Measurements from ENCODE around the gene SUPT5H. TPM values are rescaled to one million over a fixed set of nuclear protein-coding genes. Genes with fewer than 3 reads are reported as not detected.

SUPT5H gene
- total RNA-seq, 2 donors from 2014 or later, result 79.8 to 246 TPM

GRCh38 chr19:39501340-39501739, 56.0 kb downstream of the SUPT5H start:
- DNase-seq (ENCODE audit: low spot score), result no peak
- H3K9me3 ChIP-seq, result no peaks in the 10 kb centered on the region
- intact Hi-C loops (cut with DNase I), result no loop called here
- 80% methylated on average over 5 of the region's 5 CpGs for WGBS
- no peaks in the 10 kb centered on the region for H3K36me3 ChIP-seq
- H3K27ac ChIP-seq, result no peak overlapping the region
- H3K4me1 ChIP-seq (replicated peaks), result no peaks in the 10 kb centered on the region
- H3K4me3 ChIP-seq, result no peak overlapping the region
- H3K27me3 ChIP-seq (replicated peaks; ENCODE audit: insufficient read depth), result peaks cover 6% of the 10 kb centered on the region
- TF ChIP-seq POLR2A (IDR thresholded peaks at IDR 0.05), result no peak
- no peak for TF ChIP-seq POLR2AphosphoS5 (IDR thresholded peaks at IDR 0.05)
- TF ChIP-seq, protein P1, sequence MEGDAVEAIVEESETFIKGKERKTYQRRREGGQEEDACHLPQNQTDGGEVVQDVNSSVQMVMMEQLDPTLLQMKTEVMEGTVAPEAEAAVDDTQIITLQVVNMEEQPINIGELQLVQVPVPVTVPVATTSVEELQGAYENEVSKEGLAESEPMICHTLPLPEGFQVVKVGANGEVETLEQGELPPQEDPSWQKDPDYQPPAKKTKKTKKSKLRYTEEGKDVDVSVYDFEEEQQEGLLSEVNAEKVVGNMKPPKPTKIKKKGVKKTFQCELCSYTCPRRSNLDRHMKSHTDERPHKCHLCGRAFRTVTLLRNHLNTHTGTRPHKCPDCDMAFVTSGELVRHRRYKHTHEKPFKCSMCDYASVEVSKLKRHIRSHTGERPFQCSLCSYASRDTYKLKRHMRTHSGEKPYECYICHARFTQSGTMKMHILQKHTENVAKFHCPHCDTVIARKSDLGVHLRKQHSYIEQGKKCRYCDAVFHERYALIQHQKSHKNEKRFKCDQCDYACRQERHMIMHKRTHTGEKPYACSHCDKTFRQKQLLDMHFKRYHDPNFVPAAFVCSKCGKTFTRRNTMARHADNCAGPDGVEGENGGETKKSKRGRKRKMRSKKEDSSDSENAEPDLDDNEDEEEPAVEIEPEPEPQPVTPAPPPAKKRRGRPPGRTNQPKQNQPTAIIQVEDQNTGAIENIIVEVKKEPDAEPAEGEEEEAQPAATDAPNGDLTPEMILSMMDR (IDR thresholded peaks at IDR 0.05), result no peak

GRCh38 chr19:39502640-39503417, 57.4 kb downstream of the SUPT5H start:
- peaks cover 6% of the 10 kb centered on the region for H3K27me3 ChIP-seq (replicated peaks; ENCODE audit: insufficient read depth)
- 19% methylated on average over 40 of the region's 69 CpGs for WGBS
- no peaks in the 10 kb centered on the region for H3K36me3 ChIP-seq
- TF ChIP-seq POLR2A (IDR thresholded peaks at IDR 0.05), result no peak
- TF ChIP-seq, protein P1 (IDR thresholded peaks at IDR 0.05), result peak; percentile 34 to 82 (median 69)
- no peak overlapping the region for H3K4me3 ChIP-seq
- H3K9me3 ChIP-seq, result no peaks in the 10 kb centered on the region
- H3K4me1 ChIP-seq (replicated peaks), result no peaks in the 10 kb centered on the region
- no peak overlapping the region for H3K27ac ChIP-seq
- intact Hi-C loops (cut with DNase I), result no loop called here
- no peak for DNase-seq (ENCODE audit: low spot score)

DNA sequence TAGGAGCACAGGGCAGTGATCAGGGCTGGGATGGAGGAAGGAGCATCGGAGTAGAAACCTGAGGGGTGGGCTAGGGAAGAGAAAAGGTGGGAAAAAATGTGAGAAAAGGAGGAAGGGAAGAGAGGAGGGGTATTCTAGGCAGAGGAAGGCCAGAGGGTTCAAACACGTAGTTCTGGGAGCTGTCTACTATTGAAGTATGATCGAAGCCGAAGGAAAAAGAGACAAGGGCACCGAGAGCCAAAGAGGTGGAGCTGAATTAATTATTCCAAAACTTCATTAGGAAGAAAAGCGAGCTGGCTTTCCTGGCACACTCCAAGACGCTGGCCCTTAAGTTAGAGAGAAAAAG, 61.2 kb downstream of the SUPT5H start:
- DNase-seq (ENCODE audit: low spot score), result no peak
- TF ChIP-seq POLR2A (IDR thresholded peaks at IDR 0.05), result no peak
- no peak for TF ChIP-seq POLR2AphosphoS5 (IDR thresholded peaks at IDR 0.05)
- TF ChIP-seq, protein P1 (IDR thresholded peaks at IDR 0.05), result no peak
- Histone ChIP-seq H3K9me3 (no peaks in the 10 kb centered on the region), H3K4me3 (peak overlapping the region in 1 of 2 donors; percentile 29), H3K36me3 (no peaks in the 10 kb centered on the region), H3K27me3 (replicated peaks; ENCODE audit: insufficient read depth) (peaks cover 3% of the 10 kb centered on the region), H3K4me1 (replicated peaks) (no peaks in the 10 kb centered on the region), H3K27ac (no peak overlapping the region)
- intact Hi-C loops (cut with DNase I), result no loop called here
- WGBS, result 56% methylated on average over 7 of the region's 7 CpGs

DNA sequence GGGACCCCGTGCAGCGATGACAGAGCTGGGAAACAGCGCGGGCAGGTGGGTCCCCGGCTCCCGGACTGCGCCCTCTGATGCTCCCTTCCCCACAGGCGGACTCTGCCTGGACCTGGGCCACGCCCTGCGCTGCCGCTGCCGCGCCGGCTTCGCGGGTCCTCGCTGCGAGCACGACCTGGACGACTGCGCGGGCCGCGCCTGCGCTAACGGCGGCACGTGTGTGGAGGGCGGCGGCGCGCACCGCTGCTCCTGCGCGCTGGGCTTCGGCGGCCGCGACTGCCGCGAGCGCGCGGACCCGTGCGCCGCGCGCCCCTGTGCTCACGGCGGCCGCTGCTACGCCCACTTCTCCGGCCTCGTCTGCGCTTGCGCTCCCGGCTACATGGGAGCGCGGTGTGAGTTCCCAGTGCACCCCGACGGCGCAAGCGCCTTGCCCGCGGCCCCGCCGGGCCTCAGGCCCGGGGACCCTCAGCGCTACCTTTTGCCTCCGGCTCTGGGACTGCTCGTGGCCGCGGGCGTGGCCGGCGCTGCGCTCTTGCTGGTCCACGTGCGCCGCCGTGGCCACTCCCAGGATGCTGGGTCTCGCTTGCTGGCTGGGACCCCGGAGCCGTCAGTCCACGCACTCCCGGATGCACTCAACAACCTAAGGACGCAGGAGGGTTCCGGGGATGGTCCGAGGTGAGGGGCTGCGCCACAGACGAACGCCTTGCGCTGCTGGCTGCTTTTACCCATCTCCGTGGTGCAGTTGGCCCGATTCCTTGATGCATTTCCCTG, 61.7 kb downstream of the SUPT5H start:
- 10% methylated on average over 51 of the region's 96 CpGs for WGBS
- H3K4me3 ChIP-seq, result peak overlapping the region; percentile 7 to 29
- intact Hi-C loops (cut with DNase I), result no loop called here
- no peaks in the 10 kb centered on the region for H3K4me1 ChIP-seq (replicated peaks)
- no peak for TF ChIP-seq POLR2A (IDR thresholded peaks at IDR 0.05)
- TF ChIP-seq, protein P1 (IDR thresholded peaks at IDR 0.05), result no peak
- TF ChIP-seq POLR2AphosphoS5 (IDR thresholded peaks at IDR 0.05), result no peak
- H3K27me3 ChIP-seq (replicated peaks; ENCODE audit: insufficient read depth), result peaks cover 3% of the 10 kb centered on the region
- no peak for DNase-seq (ENCODE audit: low spot score)
- no peaks in the 10 kb centered on the region for H3K36me3 ChIP-seq
- no peak overlapping the region for H3K27ac ChIP-seq
- H3K9me3 ChIP-seq, result no peaks in the 10 kb centered on the region

All from prostate gland (tissue), 2 donors.